DMS114 treated with DMSO at 0.1 percent for 48 hours (cell line): ENCODE measurements around the gene HAPLN1.

Experiments used
- DNase-seq: peaks from one replicate; lab custom pipeline; 2025; ENCODE audit not compliant: unreplicated experiment; lab: John Stamatoyannopoulos, UW

The HAPLN1 gene

GRCh38 chr5:83718195-83718825 lies 2.3 kb downstream of the HAPLN1 start:
- DNase-seq = peak; percentile 71

- no peak for DNase-seq
Observed at GRCh38 chr5:83715236-83716065, 5.2 kb downstream of the HAPLN1 start.

- no peak for DNase-seq
Observed at GRCh38 chr5:83714810-83715209, 5.8 kb downstream of the HAPLN1 start.

GRCh38 chr5:83711982-83712601 lies 8.6 kb downstream of the HAPLN1 start:
- DNase-seq = peak; percentile 30

- DNase-seq = no peak
Observed at GRCh38 chr5:83709973-83710372, 10.7 kb downstream of the HAPLN1 start.

- no peak for DNase-seq
Observed at GRCh38 chr5:83708170-83708569, 12.5 kb downstream of the HAPLN1 start.

- DNase-seq = no peak
Observed at GRCh38 chr5:83703059-83703458, 17.6 kb downstream of the HAPLN1 start.

GRCh38 chr5:83701886-83702285 lies 18.8 kb downstream of the HAPLN1 start:
- no peak for DNase-seq

GRCh38 chr5:83689881-83690280 lies 30.8 kb downstream of the HAPLN1 start:
- DNase-seq = no peak

- no peak for DNase-seq
Observed at GRCh38 chr5:83688281-83688680, 32.4 kb downstream of the HAPLN1 start.

- DNase-seq = no peak
Observed at GRCh38 chr5:83687124-83687619, 33.5 kb downstream of the HAPLN1 start.

GRCh38 chr5:83686251-83686650 lies 34.4 kb downstream of the HAPLN1 start:
- no peak for DNase-seq

GRCh38 chr5:83683836-83684235 lies 36.8 kb downstream of the HAPLN1 start:
- DNase-seq = no peak

- DNase-seq = no peak
Observed at GRCh38 chr5:83672646-83673045, 48.0 kb downstream of the HAPLN1 start.

GRCh38 chr5:83672158-83672557 lies 48.5 kb downstream of the HAPLN1 start:
- DNase-seq = no peak

GRCh38 chr5:83665631-83666030 lies 55.0 kb downstream of the HAPLN1 start:
- DNase-seq = no peak

- DNase-seq = no peak
Observed at GRCh38 chr5:83662558-83662957, 58.1 kb downstream of the HAPLN1 start.

- no peak for DNase-seq
Observed at GRCh38 chr5:83657807-83658525, 62.7 kb downstream of the HAPLN1 start.

- DNase-seq = no peak
Observed at GRCh38 chr5:83654427-83654994, 66.1 kb downstream of the HAPLN1 start.

- DNase-seq = no peak
Observed at GRCh38 chr5:83653669-83654068, 67.0 kb downstream of the HAPLN1 start.

- no peak for DNase-seq
Observed at GRCh38 chr5:83645936-83646335, 74.7 kb downstream of the HAPLN1 start.
